Measurements from ENCODE around the gene CFAP58. TPM values are rescaled to one million over a fixed set of nuclear protein-coding genes. Genes with fewer than 3 reads are reported as not detected.

CFAP58 gene
- total RNA-seq, 1 experiment from 2014 or later, result 0.63 TPM

- no peak overlapping the region for H3K9ac ChIP-seq (ENCODE audit: extremely low read depth, insufficient read length, low read length)
- H3K79me2 ChIP-seq (ENCODE audit: insufficient read depth, low read length), result no peaks in the 10 kb centered on the region
- H2BK12ac ChIP-seq (ENCODE audit: insufficient read length, low read depth, low read length), result no peak overlapping the region
- TF ChIP-seq, protein P1, sequence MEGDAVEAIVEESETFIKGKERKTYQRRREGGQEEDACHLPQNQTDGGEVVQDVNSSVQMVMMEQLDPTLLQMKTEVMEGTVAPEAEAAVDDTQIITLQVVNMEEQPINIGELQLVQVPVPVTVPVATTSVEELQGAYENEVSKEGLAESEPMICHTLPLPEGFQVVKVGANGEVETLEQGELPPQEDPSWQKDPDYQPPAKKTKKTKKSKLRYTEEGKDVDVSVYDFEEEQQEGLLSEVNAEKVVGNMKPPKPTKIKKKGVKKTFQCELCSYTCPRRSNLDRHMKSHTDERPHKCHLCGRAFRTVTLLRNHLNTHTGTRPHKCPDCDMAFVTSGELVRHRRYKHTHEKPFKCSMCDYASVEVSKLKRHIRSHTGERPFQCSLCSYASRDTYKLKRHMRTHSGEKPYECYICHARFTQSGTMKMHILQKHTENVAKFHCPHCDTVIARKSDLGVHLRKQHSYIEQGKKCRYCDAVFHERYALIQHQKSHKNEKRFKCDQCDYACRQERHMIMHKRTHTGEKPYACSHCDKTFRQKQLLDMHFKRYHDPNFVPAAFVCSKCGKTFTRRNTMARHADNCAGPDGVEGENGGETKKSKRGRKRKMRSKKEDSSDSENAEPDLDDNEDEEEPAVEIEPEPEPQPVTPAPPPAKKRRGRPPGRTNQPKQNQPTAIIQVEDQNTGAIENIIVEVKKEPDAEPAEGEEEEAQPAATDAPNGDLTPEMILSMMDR (conservative IDR thresholded peaks at IDR 0.05), result no peak
- no peaks in the 10 kb centered on the region for H3K23me2 ChIP-seq (ENCODE audit: insufficient read length, low read depth, low read length, poor library complexity, severe bottlenecking)
- H3K4me1 ChIP-seq (ENCODE audit: insufficient read depth, low read length), result no peaks in the 10 kb centered on the region
- no peak overlapping the region for H4K5ac ChIP-seq (ENCODE audit: insufficient read length, low read depth, low read length)
- H3K4ac ChIP-seq (ENCODE audit: low read depth, low read length), result no peak overlapping the region
- H3K27ac Mint-ChIP-seq, result no peak overlapping the region
- no peak overlapping the region for H4K8ac ChIP-seq (replicated peaks; ENCODE audit: insufficient read length, low read depth, low read length)
- H3K56ac ChIP-seq (ENCODE audit: insufficient read length, low read depth, low read length), result no peak overlapping the region
- no peak overlapping the region for H2AK5ac ChIP-seq (ENCODE audit: insufficient read length, low read length)
- no peak overlapping the region for H3K27ac ChIP-seq (ENCODE audit: insufficient read length, low read depth, low read length)
- H3K4me2 ChIP-seq (ENCODE audit: insufficient read depth, insufficient read length, low read length), result no peak overlapping the region
- H2BK120ac ChIP-seq (ENCODE audit: low read depth, low read length, poor library complexity, severe bottlenecking), result no peak overlapping the region
- H3K27me3 ChIP-seq (ENCODE audit: insufficient read depth, low read length), result no peaks in the 10 kb centered on the region
- H3K36me3 Mint-ChIP-seq (ENCODE audit: insufficient read depth in 1 of 3, low read depth in 3 of 3), result no peaks in the 10 kb centered on the region
- H3T11ph ChIP-seq (ENCODE audit: low read length), result no peak overlapping the region
- H3K79me1 ChIP-seq (ENCODE audit: insufficient read depth, low read depth, low read length, poor library complexity, severe bottlenecking), result no peaks in the 10 kb centered on the region
- H3K18ac ChIP-seq (ENCODE audit: insufficient read length, low read depth, low read length), result no peak overlapping the region
- H3K9me3 ChIP-seq (ENCODE audit: control insufficient read depth, low read depth, low read length), result no peaks in the 10 kb centered on the region
- DNase-seq, result no peak
- H2BK5ac ChIP-seq (ENCODE audit: insufficient read length, low read length), result no peak overlapping the region
- WGBS (ENCODE audit: extremely low coverage, insufficient read length, low lambda C conversion rate), result no CpG with 5 or more reads among the region's 2 CpGs
- H3K27me3 Mint-ChIP-seq (ENCODE audit: low read depth), result no peaks in the 10 kb centered on the region; the same call in 1 of the 2 replicates
- H3K4me3 Mint-ChIP-seq, result no peak overlapping the region
- no peak overlapping the region for H2AFZ ChIP-seq (ENCODE audit: low read length)
- no peak overlapping the region for H4K91ac ChIP-seq (ENCODE audit: insufficient read length, low read depth, low read length)
- H3K14ac ChIP-seq (ENCODE audit: insufficient read depth, low read length), result no peak overlapping the region
- peaks cover 3 to 7% of the 10 kb centered on the region in 2 experiments; a peak in 3 of 4 replicates for H3K4me1 Mint-ChIP-seq
- H3K23ac ChIP-seq (ENCODE audit: insufficient read length, low read depth, low read length), result no peak overlapping the region
- H2BK15ac ChIP-seq (ENCODE audit: low read depth, low read length), result no peak overlapping the region
- no peak overlapping the region for H2BK20ac ChIP-seq (ENCODE audit: low read depth, low read length, poor library complexity, severe bottlenecking)
- H3K9me3 Mint-ChIP-seq, result no peaks in the 10 kb centered on the region
- H4K20me1 ChIP-seq (ENCODE audit: control insufficient read depth, insufficient read depth, insufficient read length), result no peaks in the 10 kb centered on the region
These were observed 83.6 kb downstream of the CFAP58 start for GRCh38 chr10:104437226-104437625.
